GM21367 (cell line): ENCODE measurements around the gene TIAL1.
"Not testable (repeated sequence)": the region's sequence is repeated elsewhere in the genome, so short reads cannot be mapped to it uniquely, and the experiment has no call there.

Source experiments
- ATAC-seq: cut with Tn5 transposase; IDR thresholded peaks from one replicate; pipeline ENCODE4 v1.9.1; 2021; ENCODE audit not compliant: unreplicated experiment

TIAL1 gene

DNA sequence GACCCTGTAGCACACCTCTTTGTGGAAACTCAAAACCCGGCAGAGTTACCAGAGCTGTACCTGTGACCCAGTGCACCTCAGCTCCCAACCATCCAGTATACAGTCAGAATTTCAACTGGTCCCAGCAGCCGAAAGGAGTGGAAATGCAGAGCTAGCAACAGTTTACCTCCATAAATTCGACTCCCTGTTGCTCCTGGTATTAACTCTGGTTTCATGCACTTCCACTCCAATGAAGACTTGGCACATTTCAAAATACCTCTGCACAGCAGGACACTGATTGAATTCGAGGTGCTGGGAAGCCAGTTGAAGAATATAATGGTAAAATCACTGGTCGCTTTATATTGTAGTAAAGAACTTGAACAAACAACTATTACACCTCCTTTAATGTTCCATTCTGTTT lies 17.9 kb upstream of the TIAL1 start:
- ATAC-seq = no peak

DNA sequence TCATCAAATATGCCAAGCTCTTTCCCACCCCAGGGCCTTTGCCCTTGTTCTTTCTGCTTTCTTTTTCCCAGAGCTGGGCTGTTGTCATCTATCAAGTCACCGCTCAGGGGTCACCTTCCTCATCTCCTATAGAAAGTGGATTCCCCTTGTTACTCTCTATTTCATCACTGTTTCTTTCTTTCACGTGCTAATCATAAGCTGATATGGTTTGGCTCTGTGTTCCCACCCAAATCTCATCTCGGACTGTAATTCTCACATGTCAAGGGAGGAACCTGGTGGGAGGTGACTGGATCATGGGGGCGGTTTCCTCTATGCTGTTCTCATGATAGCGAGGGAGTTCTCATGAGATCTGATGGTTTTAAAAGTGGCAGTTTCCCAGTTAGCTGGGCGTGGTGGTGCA lies 17.0 kb upstream of the TIAL1 start:
- ATAC-seq = no peak

DNA sequence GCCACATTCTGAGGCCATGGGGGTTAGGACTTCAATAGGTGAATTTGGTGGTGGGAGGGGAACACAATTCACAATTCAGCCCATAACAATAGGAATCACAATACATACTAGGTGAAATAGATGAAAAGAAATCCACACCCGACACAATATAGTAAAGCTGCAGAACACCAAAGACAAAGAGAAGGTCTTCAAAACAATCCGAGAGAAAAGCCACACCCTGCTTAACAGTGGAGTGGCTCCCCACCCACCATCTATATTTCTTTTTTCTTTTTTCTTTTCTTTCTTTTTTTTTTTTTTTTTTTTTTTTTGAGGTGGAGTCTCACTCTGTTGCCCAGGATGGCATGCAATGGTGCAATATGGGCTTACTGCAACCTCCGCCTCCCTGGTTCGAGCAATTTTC lies 14.7 kb upstream of the TIAL1 start:
- no peak for ATAC-seq

DNA sequence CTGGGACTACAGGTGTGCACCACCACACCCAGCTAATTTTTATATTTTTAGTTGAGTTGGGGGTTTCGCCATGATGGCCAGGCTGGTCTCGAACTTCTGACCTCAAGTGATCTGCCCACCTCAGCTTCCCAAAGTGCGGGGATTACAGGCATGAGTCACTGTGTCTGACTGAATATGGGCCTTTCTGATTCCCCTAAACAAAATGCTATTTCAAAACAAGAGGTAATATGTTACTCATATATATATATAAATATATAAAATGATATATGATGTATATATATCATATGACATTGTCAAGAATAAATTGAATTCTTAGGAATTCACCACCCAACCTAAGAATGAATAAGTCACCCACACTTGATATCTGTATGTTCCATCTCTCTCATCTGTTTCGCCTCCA lies 12.8 kb upstream of the TIAL1 start:
- ATAC-seq = no peak

DNA sequence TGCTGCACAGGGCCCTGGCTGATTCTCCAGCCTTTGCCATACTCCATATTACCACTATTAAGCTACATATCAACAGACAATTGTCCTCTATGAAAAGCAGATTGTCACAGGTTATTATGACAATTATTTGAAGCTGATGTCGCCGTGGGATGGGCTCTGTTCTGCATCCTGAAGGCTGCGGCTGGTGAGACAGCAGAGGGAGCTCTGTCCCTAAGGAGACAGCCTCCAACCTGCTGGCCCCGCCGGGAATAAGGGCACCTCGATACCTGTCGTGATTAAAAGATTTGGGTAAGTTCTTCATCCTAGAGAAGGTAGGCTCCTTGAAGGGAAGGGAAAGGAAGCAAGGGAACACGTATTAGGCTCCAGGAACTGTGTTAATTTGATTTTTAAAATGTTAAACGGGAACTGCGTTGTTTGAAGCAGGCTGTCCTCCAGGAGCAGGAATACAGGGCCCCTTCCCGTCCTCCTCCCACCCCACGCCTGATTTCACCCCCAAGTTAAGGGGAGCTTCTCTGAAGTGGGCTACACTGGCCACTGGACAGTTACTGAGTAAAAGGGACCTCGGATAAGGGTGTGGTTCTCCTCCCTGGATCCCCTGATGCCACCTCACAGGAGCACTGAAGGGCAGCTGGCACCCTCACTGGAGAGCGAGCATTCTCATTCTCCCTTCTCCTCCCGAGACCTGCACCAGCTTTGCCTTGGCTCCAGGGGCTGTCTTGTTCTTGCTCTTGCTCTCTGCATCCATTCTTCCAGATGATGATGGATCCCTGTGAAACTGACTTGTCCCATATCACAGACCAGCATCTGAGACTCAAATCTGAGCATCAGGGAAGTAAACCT lies 11.8 kb upstream of the TIAL1 start:
- ATAC-seq = no peak

DNA sequence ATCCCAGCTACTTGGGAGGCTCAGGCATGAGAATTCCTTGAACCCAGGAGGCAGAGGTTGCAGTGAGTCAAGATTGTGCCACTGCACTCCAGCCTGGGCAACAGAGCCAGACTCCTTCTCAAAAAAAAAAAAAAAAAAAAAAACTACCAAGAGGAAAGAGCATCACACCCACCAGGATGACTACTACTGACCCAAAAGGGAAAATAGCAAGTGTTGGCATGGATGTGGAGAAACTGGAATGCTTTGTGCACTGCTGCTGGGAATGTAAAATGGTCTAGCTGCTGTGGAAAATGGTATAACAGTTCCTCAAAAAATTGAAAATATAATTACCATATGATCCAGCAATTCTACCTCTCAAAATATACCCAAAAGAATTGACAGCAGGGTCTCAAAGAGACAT lies 7.7 kb upstream of the TIAL1 start:
- ATAC-seq = no peak

DNA sequence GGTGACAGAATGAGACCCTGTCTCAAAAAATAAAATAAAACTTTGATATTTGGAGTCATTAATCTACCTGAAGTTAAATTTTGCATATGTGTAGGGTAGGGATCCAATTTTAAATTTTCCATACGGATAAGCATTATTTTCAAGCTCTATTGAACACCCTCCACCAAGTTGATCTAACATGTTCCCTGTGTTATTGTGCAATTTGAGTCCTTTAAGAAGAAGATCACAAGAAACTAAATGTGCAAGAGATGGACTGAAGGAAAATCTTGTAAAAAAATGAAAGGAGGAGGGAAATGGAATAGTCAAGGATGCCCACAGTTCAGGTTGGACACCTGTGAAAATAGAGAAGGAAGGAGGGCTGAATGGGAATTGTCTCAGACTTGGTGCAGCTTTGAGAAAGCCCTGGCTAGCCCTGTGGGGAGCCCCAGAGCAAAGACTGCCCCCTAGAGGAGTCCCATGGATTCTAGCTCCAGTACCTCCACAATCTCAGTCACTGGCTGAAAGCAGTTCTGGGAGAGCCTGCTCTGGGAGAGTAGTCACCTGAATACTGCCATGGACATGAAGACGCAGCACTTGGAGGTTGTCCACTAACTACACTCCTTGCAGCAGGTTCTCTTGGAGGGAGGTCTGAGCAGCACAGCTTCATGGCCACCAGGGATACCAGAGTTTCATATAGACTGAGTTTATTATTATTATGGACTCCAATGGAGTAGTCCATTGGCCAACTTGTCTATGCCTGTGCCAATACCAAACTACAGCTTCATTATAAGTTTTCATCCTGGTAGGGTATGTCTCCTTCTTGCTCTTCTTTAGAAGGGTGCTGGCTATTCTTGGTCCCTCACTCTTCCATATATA lies 5.7 kb upstream of the TIAL1 start:
- ATAC-seq = no peak

DNA sequence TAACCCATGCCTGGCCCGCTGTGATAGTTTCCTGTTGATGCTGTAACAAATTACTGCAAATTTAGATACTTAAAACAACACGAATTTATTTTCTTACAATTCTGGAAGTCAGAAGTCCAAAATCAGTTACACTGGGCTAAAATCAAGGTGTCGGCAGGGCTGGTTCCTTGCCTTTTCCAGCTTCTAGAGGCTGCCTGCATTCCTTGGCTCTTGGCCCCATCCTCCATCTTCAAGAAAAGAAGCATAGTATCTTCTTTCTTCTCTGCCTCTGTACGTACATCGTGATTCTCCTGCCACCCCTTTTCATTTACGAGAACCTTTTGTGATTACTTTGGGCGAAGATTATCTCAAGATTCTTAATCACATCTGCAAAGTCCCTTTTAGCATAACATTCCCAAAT lies 1.6 kb upstream of the TIAL1 start:
- no peak for ATAC-seq

DNA sequence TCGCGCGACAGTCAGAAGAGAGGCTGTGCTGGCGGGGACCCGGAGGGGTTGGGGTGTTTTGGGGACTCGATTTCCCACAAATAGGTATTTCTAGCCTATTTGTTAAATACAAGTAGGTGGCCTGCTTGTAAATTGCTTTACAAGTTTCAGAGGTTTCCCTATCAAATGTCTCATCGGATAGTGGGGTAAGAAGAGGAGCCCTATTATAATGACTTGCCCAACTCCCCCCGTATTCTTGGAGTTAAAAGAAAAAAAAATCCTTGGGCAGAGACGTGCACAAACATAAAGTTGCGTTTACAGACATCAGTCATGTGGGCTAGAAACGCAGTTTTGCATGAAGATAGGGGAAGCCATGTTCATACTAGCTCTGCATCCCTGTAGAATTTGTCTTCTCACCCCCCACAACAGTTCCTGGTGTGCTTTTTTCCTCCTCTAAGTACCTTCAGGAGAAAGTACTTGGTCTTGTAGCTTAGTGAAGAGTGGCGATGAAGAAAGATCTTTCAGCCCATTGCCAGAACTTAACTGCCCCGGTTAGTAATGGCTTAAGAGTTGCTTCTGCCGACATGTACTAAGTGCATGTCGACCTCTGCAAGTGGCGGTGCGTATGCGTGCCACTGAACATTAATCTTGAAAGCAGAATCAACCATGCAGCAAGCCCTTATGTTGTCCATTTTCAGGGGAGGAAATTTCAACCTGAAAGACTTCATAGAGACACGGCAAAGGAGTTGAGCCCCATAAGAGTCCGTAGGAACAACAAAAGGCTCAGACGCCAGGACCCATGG lies 832 bp upstream of the TIAL1 start:
- ATAC-seq = peak; percentile 16

DNA sequence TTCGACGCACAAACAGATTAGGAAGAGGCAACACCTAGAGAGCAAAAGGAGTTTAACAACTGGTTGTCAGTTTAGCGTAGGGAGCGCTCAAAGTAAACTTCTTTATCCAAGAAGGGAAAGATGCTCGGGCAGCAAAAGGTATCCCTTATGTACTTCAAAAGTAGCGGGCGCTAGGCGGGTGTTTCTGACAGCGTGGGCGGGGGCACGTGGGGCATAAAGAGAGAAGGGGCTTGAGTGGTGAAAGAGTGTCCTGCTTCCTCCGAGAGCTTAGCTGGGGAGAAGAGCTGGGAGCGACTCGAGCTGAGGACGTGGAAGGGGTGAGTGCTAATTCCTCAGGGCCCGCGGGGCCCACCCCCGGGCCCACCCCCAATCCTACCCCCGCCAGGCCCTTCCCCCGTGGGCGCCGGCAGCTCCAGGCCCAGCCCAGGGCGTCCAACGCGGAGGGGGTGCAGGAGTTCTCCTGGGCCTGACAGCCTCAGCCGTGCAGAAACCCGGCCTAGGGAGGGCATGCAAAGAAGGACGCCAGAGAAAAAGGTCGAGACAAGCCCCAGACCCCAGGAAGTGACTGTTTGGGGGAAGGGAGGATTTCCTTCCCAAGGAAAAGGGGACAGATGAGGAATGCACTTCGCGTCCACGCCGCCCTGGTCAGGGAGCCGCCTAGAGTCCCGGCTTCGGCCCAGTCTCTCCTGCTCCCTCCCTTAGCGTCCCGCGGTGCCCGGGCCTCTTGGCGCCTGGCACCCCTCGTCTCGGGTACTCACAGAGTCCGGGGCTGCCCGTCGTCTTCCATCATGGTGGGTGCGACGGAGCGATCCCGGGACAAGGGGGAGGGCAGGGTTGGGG lies 868 bp downstream of the TIAL1 start:
- no peak for ATAC-seq

DNA sequence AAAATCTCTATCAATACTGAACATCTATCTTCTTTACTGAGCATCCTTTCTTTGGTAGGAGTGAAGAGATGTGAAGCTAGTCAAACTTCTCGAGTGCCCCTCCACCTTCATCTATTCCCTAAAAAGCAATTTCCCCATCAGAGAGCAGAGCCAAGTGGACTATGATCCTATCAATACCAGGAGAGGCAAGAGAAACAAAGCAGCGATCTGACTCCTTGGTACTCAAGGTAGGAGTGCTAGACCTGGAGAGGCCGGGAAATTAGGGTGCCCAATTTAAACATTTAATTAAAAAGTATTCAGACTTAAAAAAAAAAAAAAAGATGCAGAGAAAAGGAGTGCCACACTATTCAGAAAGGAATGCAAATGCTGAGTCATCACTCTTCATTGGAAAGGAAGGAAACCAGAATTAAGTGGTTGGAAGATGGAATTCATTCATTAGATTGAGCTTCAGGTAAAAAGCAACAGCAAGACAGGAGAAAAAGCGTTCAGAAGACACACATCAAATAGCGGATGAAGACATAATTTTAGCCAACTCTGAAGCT lies 1.6 kb downstream of the TIAL1 start:
- no peak for ATAC-seq

DNA sequence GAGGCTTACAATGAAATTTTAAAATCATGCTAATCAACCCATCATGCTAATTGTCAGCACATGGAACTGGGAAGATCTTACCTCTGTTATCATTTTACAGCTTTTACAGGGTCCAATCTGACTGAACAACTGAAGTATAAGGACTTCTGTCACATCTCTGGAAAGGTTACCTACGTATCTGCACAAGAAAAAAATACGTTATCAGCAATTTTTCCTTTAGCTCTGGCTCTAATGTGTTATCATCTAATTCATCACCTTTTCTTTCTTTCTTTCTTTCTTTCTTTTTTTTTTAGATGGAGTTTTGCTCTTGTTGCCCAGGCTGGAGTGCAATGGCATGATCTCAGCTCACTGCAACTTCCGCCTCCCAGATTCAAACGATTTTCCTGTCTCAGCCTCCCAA lies 8.7 kb downstream of the TIAL1 start:
- no peak for ATAC-seq

DNA sequence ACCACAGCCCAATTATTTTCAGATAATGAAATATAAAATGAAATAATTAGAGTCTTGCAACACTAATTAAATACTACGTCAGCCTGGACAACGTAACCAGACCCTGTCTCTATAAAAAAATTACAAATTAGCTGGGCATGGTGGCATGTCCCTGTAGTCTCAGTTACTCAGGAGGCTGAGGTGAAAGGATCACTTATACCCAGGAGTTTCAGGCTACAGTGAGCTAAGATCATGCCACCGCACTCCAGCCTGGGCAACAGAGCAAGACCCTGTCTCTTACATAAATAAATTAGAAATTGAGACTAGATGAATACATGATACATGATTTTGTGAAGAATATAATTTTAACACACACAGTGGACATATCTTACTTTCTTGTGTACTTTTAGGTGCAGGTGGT lies 18.4 kb downstream of the TIAL1 start:
- no peak for ATAC-seq

DNA sequence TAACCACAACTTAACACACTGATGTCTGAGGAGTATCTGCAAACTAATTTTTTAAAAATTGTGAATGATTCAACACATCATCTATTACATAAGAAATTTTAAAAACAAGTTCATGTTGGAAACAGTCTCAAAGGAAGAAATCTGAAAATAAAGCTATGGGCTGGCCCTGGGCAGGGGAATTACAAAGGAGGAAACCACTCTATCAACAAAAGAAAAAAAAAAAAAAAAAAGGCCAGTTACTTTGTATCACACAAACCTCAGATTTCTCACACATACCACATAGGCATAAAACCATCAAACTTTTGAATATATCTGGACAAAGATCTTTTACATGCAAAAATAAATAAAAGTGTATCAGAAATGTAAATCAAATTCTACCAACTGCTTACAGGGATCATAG lies 20.8 kb downstream of the TIAL1 start:
- ATAC-seq = no peak

DNA sequence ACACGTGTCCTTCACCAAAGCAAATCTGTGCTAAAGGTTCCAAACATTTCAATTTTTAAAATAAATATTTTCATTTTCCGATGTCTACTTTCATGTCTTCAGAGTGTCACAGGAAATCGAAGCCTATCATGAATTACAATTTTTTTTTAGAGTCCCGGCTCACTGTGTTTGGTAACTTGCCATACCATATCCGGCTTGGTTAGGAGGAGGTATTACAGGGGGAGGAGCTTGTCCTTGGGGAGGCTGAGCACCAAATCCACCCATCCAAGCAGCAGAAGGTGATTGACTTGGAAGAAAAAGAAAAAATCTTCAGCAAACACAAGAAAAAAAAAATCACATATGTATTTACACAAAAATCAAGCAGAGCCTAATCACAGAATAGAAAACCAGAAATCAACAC lies 21.3 kb downstream of the TIAL1 start:
- no peak for ATAC-seq

DNA sequence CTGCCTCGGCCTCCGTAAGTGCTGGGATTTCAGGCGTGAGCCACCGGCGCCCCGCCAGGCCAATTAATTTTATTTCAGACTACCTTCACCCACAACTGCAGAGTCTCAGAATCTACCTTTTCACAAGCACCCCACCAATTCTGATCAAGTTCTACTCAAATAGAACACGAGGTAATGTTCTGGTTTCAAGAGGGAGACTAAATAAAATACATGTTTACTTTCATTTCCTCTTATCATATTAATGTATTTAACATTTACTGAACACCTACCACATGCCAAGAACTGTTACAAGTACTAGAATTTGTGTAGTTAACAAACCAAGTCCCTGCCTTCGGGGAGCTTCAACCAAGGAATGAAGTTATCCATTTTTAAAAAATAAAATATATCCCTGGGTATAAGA lies 28.8 kb downstream of the TIAL1 start:
- ATAC-seq = no peak

DNA sequence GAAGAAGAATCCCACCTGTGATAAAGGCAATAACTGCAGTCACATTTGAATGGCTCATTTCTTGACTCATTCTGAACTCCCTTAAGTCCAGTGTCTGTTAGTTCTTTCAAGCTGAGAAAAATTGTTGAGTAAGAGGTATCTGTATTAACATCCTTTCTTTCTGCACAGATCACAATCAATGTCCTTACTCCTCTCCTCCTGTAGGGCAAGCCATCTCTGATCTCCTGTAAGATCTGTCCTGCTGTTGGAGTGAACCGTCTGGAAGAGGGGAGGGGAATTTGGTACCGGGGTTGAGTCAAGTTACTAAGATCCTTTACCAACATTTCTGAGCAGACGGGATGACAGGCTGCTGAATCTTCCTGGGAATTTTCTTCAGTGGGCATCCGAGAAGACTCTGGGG lies 34.7 kb downstream of the TIAL1 start:
- ATAC-seq = no peak

DNA sequence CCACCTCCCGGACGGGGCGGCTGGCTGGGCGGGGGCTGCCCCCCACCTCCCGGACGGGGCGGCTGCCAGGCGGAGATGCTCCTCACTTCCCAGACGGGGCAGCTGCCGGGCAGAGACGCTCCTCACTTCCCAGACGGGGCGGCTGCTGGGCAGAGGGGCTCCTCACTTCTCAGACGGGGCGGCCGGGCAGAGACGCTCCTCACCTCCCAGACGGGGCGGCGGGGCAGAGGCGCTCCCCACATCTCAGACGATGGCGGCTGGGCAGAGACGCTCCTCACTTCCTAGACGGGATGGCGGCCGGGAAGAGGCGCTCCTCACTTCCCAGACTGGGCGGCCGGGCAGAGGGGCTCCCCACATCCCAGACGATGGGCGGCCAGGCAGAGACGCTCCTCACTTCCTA lies 37.3 kb downstream of the TIAL1 start:
- not testable (repeated sequence) for ATAC-seq

DNA sequence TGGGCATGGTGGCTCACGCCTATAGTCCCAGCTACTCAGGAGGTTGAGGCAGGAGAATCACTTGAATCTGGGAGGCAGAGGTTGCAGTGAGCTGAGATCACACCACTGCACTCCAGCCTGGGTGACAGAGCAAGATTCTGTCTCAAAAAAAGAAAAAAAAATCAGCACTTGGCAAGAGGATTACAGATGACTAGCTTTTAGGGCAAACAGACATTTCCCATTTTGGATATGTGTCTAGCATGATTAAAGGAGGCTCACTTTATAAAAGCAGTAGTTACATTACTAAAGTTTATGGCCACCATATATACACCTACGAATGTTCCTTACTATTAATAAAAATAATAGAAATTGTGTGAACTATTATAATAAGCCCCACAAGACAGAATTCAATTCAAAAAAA lies 40.7 kb downstream of the TIAL1 start:
- ATAC-seq = not testable (repeated sequence)

DNA sequence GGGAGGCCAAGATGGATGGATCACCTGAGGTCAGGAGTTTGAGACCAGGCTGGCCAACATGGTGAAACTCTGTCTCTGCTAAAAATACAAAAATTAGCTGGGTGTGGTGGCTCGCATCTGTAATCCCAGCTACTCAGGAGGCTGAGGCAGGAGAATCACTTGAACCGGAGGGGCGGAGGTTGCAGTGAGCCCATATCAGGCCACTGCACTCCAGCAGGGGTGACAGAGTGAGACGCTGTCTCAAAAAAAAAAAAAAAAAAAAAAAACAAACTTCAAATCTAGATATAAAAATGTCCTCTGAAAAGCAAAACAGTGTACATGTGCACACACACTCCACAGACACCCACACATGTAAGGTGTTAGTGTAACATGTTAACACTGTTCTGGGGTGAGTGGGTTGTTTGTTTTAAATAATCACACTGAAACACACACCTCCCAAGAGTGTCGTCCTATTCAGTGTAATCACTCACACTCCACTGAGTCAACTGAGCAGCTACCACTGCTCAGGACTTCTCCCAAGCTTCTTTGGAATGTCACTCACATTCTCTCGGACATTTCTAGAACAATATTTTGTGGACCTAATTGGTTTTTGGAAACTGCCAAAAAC lies 41.5 kb downstream of the TIAL1 start:
- ATAC-seq = no peak
